ENCODE data around the gene LAMA3. TPM values are rescaled to one million over a fixed set of nuclear protein-coding genes. Genes with fewer than 3 reads are reported as not detected.

Gene LAMA3
- total and polyA plus RNA-seq, 4 donors: 0.26 to 3.9 (median 0.37) TPM

- H3K4me1 ChIP-seq (ENCODE audit: control insufficient read depth in 4 of 4, insufficient read depth in 4 of 4, low read length in 3 of 4): no peaks in the 10 kb centered on the region
- no peak overlapping the region for H3K9ac ChIP-seq (ENCODE audit: low read depth in 1 of 2, low read length in 2 of 2)
- DNase-seq (ENCODE audit: low spot score): no peak
- H3K9me3 ChIP-seq (ENCODE audit: control insufficient read depth in 4 of 4, low read length in 3 of 4): no peaks in the 10 kb centered on the region
- WGBS: 94% methylated on average over 6 of the region's 6 CpGs
- no peak overlapping the region for H3K27ac ChIP-seq (ENCODE audit: low read depth in 1 of 2, low read length in 2 of 2)
- TF ChIP-seq GABPA (IDR thresholded peaks at IDR 0.05 in 1 of 2, conservative IDR thresholded peaks at IDR 0.05 in 1 of 2): no peak
- no peaks in the 10 kb centered on the region for H3K36me3 ChIP-seq (ENCODE audit: control insufficient read depth in 4 of 4, insufficient read depth in 3 of 4, low read depth in 1 of 4, low read length in 3 of 4)
- no peak overlapping the region for H3K4me3 ChIP-seq (ENCODE audit: low read depth in 1 of 3, low read length in 3 of 3)
- H3K27me3 ChIP-seq (ENCODE audit: control insufficient read depth in 4 of 4, insufficient read depth in 4 of 4, low read length in 3 of 4): no peaks in the 10 kb centered on the region
Measured at GRCh38 chr18:23727707-23728493, 38.6 kb downstream of the LAMA3 start.

GRCh38 chr18:23730857-23731256 is 41.6 kb downstream of the LAMA3 start:
- Histone ChIP-seq H3K27ac (ENCODE audit: low read depth in 1 of 2, low read length in 2 of 2) (no peak overlapping the region), H3K27me3 (ENCODE audit: control insufficient read depth in 4 of 4, insufficient read depth in 4 of 4, low read length in 3 of 4) (no peaks in the 10 kb centered on the region), H3K9ac (ENCODE audit: low read depth in 1 of 2, low read length in 2 of 2) (no peak overlapping the region), H3K4me3 (ENCODE audit: low read depth in 1 of 3, low read length in 3 of 3) (no peak overlapping the region), H3K9me3 (ENCODE audit: control insufficient read depth in 4 of 4, low read length in 3 of 4) (no peaks in the 10 kb centered on the region), H3K36me3 (ENCODE audit: control insufficient read depth in 4 of 4, insufficient read depth in 3 of 4, low read depth in 1 of 4, low read length in 3 of 4) (no peaks in the 10 kb centered on the region), H3K4me1 (ENCODE audit: control insufficient read depth in 4 of 4, insufficient read depth in 4 of 4, low read length in 3 of 4) (no peaks in the 10 kb centered on the region)
- TF ChIP-seq HNF4G (IDR thresholded peaks at IDR 0.05): no peak
- no peak for TF ChIP-seq RAD21 (IDR thresholded peaks at IDR 0.05)
- TF ChIP-seq YY1 (IDR thresholded peaks at IDR 0.05): no peak
- WGBS: 86% methylated on average over 2 of the region's 2 CpGs
- DNase-seq (ENCODE audit: low spot score): no peak

GRCh38 chr18:23731861-23732260 is 42.6 kb downstream of the LAMA3 start:
- 93% methylated on average over 2 of the region's 2 CpGs for WGBS

More at GRCh38 chr18:23731861-23732260, 42.6 kb downstream of the LAMA3 start:
- Histone ChIP-seq H3K27me3 (ENCODE audit: control insufficient read depth in 4 of 4, insufficient read depth in 4 of 4, low read length in 3 of 4) (no peaks in the 10 kb centered on the region), H3K4me3 (ENCODE audit: low read depth in 1 of 3, low read length in 3 of 3) (no peak overlapping the region), H3K27ac (ENCODE audit: low read depth in 1 of 2, low read length in 2 of 2) (no peak overlapping the region), H3K9me3 (ENCODE audit: control insufficient read depth in 4 of 4, low read length in 3 of 4) (no peaks in the 10 kb centered on the region), H3K9ac (ENCODE audit: low read depth in 1 of 2, low read length in 2 of 2) (no peak overlapping the region), H3K36me3 (ENCODE audit: control insufficient read depth in 4 of 4, insufficient read depth in 3 of 4, low read depth in 1 of 4, low read length in 3 of 4) (no peaks in the 10 kb centered on the region), H3K4me1 (ENCODE audit: control insufficient read depth in 4 of 4, insufficient read depth in 4 of 4, low read length in 3 of 4) (no peaks in the 10 kb centered on the region)
- TF ChIP-seq REST (IDR thresholded peaks at IDR 0.05) (no peak), ATF3 (IDR thresholded peaks at IDR 0.05) (no peak), MAX (IDR thresholded peaks at IDR 0.05) (no peak), HNF4A (conservative IDR thresholded peaks at IDR 0.05) (no peak), CTCF (IDR thresholded peaks at IDR 0.05; ENCODE audit: low read depth, low read length, missing input control) (no peak), YY1 (IDR thresholded peaks at IDR 0.05) (no peak), HNF4G (IDR thresholded peaks at IDR 0.05) (no peak), FOXA1 (IDR thresholded peaks at IDR 0.05) (no peak), GABPA (IDR thresholded peaks at IDR 0.05 in 1 of 2, conservative IDR thresholded peaks at IDR 0.05 in 1 of 2) (no peak), SP1 (IDR thresholded peaks at IDR 0.05) (no peak)
- no peak for DNase-seq (ENCODE audit: low spot score)
